ENCODE measurements around the gene CEP126. TPM values are rescaled to one million over a fixed set of nuclear protein-coding genes. Genes with fewer than 3 reads are reported as not detected.

Gene CEP126
- total RNA-seq, 1 experiment from 2014 or later = 4.3 TPM

DNA sequence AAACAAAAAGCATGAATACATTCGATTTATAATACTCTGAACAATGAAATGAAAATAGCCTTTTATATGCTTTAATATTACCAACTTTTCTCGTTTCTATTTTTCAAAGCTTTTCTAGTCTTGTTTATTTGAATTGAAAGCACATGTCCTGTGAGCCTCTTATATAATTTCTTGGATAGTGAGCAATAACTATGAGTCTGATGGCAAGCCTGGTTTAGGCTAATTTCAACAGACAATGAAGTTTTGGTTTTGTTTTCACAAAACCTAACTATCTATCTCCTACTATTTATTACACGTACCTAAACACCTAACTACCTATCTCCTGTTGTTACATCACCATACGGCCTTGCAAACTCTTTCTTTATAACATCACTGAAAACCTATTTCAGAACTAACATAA lies 29.2 kb upstream of the CEP126 start:
- Mint-ChIP-seq H3K9me3 (ENCODE audit: unreplicated experiment) (no peaks in the 10 kb centered on the region), H3K4me3 (ENCODE audit: unreplicated experiment) (no peak overlapping the region), H3K27me3 (ENCODE audit: insufficient read depth, unreplicated experiment) (no peaks in the 10 kb centered on the region), H3K36me3 (ENCODE audit: insufficient read depth, unreplicated experiment) (no peaks in the 10 kb centered on the region), H3K4me1 (ENCODE audit: insufficient read depth, unreplicated experiment) (no peaks in the 10 kb centered on the region), H3K27ac (ENCODE audit: low read depth, unreplicated experiment) (no peak overlapping the region)
- TF ChIP-seq, protein P1, sequence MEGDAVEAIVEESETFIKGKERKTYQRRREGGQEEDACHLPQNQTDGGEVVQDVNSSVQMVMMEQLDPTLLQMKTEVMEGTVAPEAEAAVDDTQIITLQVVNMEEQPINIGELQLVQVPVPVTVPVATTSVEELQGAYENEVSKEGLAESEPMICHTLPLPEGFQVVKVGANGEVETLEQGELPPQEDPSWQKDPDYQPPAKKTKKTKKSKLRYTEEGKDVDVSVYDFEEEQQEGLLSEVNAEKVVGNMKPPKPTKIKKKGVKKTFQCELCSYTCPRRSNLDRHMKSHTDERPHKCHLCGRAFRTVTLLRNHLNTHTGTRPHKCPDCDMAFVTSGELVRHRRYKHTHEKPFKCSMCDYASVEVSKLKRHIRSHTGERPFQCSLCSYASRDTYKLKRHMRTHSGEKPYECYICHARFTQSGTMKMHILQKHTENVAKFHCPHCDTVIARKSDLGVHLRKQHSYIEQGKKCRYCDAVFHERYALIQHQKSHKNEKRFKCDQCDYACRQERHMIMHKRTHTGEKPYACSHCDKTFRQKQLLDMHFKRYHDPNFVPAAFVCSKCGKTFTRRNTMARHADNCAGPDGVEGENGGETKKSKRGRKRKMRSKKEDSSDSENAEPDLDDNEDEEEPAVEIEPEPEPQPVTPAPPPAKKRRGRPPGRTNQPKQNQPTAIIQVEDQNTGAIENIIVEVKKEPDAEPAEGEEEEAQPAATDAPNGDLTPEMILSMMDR (IDR thresholded peaks at IDR 0.05; ENCODE audit: unreplicated experiment) = no peak
- ChIA-PET POLR2A (no interaction called here), CTCF (interaction anchor here (0.6 kb wide), 1 partner anchor 727 kb away, joined by 4 read pairs; no protein-coding TSS in a partner anchor)
- no peak for DNase-seq (ENCODE audit: unreplicated experiment)
- BruUV-seq (replicated peaks) = no TSS peak
- intact Hi-C loops (cut with micrococcal nuclease) = no loop called here

- ChIA-PET POLR2A (no interaction called here), CTCF (interaction anchor here (1.0 to 2.1 kb wide), 2 partner anchors 10 to 204 kb away, joined by 3 to 7 read pairs; no protein-coding TSS in a partner anchor)
- H3K4me1 Mint-ChIP-seq (ENCODE audit: insufficient read depth, unreplicated experiment) = no peaks in the 10 kb centered on the region
- H3K4me3 Mint-ChIP-seq (ENCODE audit: unreplicated experiment) = no peak overlapping the region
- no peak for DNase-seq (ENCODE audit: unreplicated experiment)
- no peaks in the 10 kb centered on the region for H3K9me3 Mint-ChIP-seq (ENCODE audit: unreplicated experiment)
- no peak overlapping the region for H3K27ac Mint-ChIP-seq (ENCODE audit: low read depth, unreplicated experiment)
- intact Hi-C loops (cut with micrococcal nuclease) = no loop called here
- no TSS peak for BruUV-seq (replicated peaks)
- no peaks in the 10 kb centered on the region for H3K27me3 Mint-ChIP-seq (ENCODE audit: insufficient read depth, unreplicated experiment)
- H3K36me3 Mint-ChIP-seq (ENCODE audit: insufficient read depth, unreplicated experiment) = no peaks in the 10 kb centered on the region
- TF ChIP-seq, protein P1 (IDR thresholded peaks at IDR 0.05; ENCODE audit: unreplicated experiment) = no peak
Observed at GRCh38 chr11:101889767-101890166, 25.0 kb upstream of the CEP126 start.

DNA sequence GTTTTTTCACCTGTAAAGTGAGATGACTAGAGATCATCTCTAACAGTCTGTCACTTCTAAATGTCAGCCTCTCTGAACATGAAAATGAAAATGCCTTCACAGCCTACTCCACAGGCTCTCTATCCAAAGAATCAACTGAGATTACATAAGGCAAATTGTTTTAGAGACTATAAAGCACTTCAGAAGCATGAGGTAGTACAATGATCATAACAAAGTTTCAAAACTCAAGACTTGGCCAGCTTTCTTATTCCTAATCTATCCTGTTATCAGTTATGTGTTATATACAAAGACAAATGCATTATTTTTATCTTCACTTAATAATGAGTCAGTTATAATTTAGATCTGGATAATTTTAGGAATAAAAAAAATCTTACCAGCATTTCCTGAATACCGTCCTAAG lies 20.3 kb upstream of the CEP126 start:
- POLR2A ChIA-PET = interaction anchor here (1.7 kb wide), 1 partner anchor 20 kb away, joined by 5 read pairs; the partner anchor contains the start of gene CEP126
- no peaks in the 10 kb centered on the region for H3K4me1 Mint-ChIP-seq (ENCODE audit: insufficient read depth, unreplicated experiment)
- intact Hi-C loops (cut with micrococcal nuclease) = no loop called here
- DNase-seq (ENCODE audit: unreplicated experiment) = no peak
- H3K27me3 Mint-ChIP-seq (ENCODE audit: insufficient read depth, unreplicated experiment) = no peaks in the 10 kb centered on the region
- CTCF ChIA-PET = no interaction called here
- no peak overlapping the region for H3K27ac Mint-ChIP-seq (ENCODE audit: low read depth, unreplicated experiment)
- no TSS peak for BruUV-seq (replicated peaks)
- no peaks in the 10 kb centered on the region for H3K36me3 Mint-ChIP-seq (ENCODE audit: insufficient read depth, unreplicated experiment)
- no peaks in the 10 kb centered on the region for H3K9me3 Mint-ChIP-seq (ENCODE audit: unreplicated experiment)
- TF ChIP-seq, protein P1 (IDR thresholded peaks at IDR 0.05; ENCODE audit: unreplicated experiment) = no peak
- H3K4me3 Mint-ChIP-seq (ENCODE audit: unreplicated experiment) = no peak overlapping the region

GRCh38 chr11:101907815-101908214 lies 7.0 kb upstream of the CEP126 start:
- ChIA-PET POLR2A (interaction anchor here (0.6 to 1.1 kb wide), 2 partner anchors 98 to 203 kb away, joined by 3 read pairs; no protein-coding TSS in a partner anchor), CTCF (interaction anchor here (1.3 to 2.2 kb wide), 3 partner anchors 45 to 99 kb away, joined by 5 to 11 read pairs (median 5); no protein-coding TSS in a partner anchor)
- TF ChIP-seq, protein P1 (IDR thresholded peaks at IDR 0.05; ENCODE audit: unreplicated experiment) = no peak
- no peaks in the 10 kb centered on the region for H3K27me3 Mint-ChIP-seq (ENCODE audit: insufficient read depth, unreplicated experiment)
- no peaks in the 10 kb centered on the region for H3K9me3 Mint-ChIP-seq (ENCODE audit: unreplicated experiment)
- no peaks in the 10 kb centered on the region for H3K36me3 Mint-ChIP-seq (ENCODE audit: insufficient read depth, unreplicated experiment)
- no peak overlapping the region for H3K4me3 Mint-ChIP-seq (ENCODE audit: unreplicated experiment)
- peaks cover 6% of the 10 kb centered on the region for H3K4me1 Mint-ChIP-seq (ENCODE audit: insufficient read depth, unreplicated experiment)
- H3K27ac Mint-ChIP-seq (ENCODE audit: low read depth, unreplicated experiment) = no peak overlapping the region
- intact Hi-C loops (cut with micrococcal nuclease) = no loop called here
- no peak for DNase-seq (ENCODE audit: unreplicated experiment)
- no TSS peak for BruUV-seq (replicated peaks)

Data from MCF 10A (cell line).